ENCODE measurements around the gene GCLM.

The GCLM gene

DNA sequence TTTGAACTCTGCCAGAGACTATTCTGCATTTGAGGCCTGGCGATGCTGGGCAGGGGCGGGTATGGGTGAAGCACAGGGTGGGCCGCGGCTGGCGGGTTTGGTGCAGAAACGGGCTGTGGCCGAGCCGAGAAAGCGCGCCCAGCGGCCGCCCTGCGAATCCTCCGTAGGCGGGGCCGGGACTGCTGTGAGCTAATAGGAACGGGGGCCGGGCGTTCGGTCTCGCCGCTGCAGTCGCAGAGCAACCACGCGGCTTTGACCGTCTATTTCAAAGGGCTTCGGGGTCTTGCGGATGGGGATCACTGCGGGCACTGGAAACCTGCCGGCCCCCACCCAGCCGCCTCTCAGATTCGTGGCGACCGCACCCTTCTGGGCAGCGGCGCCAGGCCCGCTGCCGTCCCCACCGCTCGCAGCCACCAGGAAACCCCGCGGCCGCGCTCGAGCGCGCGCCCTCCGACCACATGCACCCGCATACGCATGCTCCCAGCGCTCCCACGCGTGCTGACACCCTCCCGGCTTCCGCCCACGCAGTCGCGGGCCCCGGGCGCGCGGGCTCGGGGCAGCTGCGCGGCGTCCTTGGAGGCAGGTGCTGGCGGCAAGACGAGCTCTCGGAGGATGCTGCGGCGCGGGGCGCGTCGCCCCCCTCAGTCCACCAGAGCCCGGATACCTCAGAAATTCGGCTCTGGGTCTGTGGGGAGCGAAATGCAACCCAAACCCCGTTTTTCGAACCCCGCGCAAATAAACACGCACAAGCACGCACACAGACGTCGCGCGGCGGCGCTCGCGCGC lies 62.8 kb downstream of the GCLM start:
- peak; percentile 85 for DNase-seq

DNA sequence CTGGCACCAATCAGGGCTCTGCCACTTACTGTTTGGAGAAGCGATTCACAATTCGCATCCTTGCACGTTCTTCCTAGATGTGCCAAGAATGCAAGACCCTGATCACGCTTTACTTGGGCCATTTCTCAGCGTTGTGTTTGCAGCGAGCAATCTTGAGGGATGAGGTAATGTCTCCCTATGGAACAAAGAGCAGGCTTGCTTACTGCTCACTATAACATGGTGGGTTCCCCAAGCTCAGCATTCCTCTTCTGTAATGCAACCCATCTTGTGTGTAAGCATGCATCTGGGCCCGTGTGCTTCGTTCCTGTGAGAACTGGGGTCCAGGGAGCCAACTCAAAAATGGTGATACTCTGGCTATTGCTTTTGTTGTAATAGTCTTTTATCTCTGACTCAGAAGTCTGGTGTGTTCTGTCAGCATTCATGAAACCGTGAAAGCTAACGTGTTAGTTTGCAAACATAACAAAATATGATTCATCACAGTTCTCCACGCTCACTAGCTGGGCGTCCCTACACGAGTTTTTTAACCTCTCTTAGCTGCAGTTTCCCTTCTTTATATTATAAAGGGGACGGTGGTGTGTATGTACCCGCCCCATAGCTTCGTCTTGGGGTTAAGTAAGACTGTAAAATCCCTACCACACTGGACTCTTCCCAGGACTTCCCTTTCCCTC lies 63.6 kb downstream of the GCLM start:
- DNase-seq: no peak

DNA sequence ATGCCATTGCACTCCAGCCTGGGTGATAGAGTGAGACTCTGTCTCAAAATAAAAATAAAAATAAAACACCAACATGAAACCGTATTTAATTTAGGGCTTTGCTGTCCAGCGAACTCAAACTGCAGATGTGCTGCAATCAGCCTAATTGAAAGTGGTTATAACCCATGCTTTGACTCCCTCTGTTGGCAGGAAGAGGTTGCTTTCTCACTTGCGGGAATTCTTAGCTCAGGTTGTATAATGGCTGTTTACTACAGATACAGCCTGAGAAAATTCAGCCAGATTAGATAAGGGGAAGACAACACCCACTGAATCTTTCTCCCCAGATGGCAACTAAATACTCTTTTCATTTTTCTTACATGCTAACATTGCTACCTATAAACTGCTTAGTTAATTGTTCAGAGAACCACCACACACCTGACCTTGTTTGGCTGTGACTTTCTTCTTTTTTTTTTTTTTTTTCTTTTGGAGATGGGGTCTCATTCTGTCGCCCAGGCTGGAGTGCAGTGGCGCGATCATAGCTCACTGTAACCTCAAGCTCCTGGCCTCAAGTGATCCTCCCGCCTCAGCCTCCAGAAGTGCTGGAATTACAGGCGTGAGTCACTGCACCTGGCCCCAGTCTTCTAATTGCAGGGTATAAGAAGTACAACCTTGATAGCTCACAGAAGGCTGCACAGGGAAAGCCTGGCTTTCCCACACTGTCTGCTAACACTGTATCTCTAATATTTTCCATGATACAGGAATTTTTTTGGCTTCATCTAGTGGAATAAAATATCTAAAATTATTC lies 64.8 kb downstream of the GCLM start:
- peak; percentile 21 for DNase-seq

DNA sequence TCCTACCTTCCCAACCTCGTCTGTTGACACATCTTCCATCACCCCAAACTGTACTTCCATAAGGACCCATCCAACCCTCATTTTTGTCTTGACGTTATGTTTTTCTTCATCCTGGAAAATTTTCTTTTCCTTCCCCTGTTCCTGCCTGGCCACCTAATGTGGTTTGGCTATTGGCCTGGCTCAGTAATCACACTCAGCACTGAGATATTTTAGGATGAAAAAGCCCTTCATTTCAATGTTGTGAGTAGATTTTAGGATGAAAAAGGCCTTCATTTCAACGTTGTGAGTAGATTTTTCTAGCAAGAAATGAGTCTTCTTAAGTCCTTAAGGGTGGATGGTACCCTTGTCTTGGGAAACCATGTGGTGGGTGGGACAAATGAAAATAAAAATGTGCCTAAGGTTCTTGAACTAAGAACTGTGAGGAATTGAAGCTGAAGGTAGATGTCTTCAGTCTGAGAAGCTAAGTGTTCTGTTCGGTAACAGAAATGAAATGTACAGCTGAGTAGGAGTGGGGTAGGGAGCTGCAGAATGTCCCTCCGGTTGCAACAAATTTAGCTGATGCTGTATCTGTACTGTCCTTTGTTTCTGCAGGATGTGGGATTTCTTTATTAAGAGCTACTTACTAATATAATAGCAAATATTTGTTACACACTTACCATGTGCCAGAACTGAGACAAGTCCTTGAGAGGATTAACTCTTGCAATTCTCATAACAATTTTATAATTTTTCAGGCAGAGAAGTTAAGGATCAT lies 66.3 kb downstream of the GCLM start:
- no peak for DNase-seq

DNA sequence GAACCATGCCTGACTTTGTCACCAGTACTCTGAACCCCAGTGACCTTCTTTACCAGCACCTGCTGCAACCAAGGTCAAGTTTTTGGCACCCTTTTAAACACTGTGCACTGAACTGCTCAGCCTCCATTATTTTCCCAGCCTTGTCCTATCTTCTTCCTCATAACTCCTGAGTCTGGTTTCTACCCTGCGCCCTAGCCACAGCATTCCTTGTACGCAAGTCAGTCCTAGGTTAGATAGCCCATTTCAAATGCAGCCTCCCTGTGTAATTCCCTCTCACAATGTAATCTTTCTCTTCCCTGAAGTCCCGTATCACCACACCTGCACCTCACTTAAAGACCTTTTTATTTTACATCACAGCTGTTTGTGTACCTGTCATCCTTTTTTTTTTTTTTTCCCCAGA lies 67.5 kb downstream of the GCLM start:
- DNase-seq: no peak

DNA sequence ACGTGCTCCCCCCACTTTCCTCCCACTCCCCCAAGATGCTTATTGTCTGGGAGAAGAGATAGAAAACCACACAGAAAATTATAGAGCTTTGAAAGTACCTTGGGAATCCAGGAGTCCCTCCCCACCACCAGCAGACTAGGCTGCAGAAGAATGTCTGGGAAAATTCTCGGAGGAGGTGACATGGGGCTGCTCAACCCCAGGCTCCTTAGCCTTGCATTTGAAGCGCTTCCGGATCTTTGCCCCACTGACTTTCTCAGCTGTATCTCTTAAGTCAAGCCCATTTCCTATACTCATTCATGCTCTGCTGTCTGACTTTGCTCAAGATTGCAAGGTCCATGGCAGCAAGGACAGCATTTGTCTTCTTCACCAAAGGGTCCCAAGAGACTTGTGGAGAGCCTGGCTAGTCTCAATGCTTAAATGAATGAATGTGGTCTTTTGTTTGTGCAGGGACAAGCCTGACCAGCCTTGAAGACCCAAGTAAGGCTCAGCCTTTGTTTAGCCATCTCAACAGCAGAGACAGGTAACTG lies 68.2 kb downstream of the GCLM start:
- DNase-seq: no peak

DNA sequence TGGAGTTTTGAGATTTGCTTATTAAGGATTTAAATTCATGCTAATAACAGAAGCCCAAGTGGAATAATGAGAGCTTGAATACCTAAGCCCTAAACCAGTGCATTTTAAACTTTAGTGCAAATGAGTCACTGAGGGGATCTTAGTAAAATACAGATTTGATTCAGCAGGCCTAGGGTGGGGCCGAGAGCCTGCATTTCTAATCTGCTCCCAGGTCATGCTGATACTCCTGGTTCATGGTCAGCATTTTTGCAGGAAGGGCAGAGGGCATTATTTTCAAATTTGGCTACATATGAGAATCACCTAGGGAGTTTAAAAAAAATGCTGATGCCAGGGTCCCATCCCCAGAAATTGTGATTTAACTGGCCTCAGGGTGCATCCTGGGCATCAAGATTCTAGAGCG lies 69.5 kb downstream of the GCLM start:
- DNase-seq: no peak

DNA sequence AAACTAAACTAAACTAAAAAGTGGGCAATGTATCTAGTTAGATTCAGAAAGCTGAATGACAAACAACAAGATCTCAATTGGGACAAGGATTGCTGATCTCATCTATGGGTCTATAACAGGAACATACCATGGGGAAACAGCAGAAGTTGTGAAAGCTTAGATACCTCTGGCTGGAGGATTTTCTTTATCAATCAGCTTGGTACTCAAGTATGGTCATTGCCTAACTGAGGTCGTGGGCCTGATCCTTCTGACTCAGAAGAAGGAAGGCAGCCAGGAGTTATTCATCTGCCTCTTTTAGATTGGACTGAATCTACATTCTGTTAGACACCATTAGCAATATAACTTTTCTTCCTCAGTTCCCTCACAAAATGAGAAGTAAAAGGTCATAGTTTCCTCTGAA lies 69.9 kb downstream of the GCLM start:
- no peak for DNase-seq

DNA sequence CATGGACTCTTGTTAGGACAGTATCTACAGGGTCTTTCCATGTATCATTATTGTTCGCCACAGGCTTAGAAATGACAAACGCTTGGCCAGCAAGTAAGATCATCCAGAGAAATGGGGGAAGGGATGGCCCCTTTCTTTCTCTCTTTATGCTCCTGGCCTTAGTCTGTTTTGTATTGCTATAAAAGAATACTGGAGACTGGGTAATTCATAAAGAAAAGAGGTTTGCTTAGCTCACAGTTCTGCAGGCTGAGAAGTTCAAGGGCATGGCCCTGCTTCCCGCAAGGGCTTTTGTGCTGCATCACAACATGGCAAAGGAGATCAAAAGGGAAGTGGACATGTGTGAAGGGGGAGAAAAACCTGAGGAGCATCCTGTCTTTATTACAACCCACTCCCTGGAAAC lies 71.3 kb downstream of the GCLM start:
- no peak for DNase-seq

All from activated naive CD4-positive, alpha-beta T cell treated with Interleukin-2 at 50 U/mL for 16 hours (primary cell).